Left renal pelvis (tissue), 4 donors: ENCODE results near the gene HNF1A. TPM values are rescaled to one million over a fixed set of nuclear protein-coding genes. Genes with fewer than 3 reads are reported as not detected.

ENCODE experiments used
- DNase-seq, 4 donors: peaks; one replicate each; pipeline ENCODE4 v3.0.0-alpha.2; 2013; ENCODE audit warnings: low read depth in 4 of 4, low spot score in 3 of 4
- polyA plus RNA-seq, 4 donors: library from polyadenylated mRNA; unstranded; fragments of 120-200 nt; gene quantifications; one replicate each; pipeline ENCODE4 v1.2.1, GENCODE V29; 2013; ENCODE audit not compliant: insufficient read length in 4 of 4

The HNF1A gene
- polyA plus RNA-seq, 4 donors, result 0.22 to 20.9 (median 11.1) TPM

- DNase-seq, result no peak
Measured at GRCh38 chr12:120983759-120984158, 5.4 kb downstream of the HNF1A start.

DNA sequence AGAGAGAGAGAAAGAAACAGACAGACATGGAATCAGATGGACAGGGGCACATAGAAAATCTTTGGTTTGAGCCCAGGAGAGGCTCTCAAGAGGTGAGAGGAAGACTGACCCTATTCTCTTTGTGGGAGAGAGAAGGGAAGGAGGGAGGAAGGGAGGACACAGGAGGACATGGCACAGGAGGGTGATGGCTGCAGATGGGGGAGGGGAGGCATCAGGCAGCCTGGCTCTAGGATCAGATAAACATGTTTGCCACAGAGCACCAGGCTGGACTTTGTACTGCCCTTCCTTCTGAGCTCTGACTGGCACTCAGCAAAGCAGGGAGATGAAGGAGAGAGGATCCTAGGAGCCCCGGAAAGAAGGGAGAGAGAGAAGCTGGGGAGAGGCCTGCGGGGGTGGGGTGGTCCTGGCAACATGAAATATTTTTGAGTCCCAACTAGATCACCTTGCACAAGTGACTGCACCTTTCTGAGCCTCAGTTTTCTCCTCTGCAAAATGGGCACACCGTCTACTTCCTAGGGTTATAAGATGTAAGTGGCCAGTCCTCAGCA is 6.1 kb downstream of the HNF1A start:
- no peak for DNase-seq

GRCh38 chr12:120988234-120988633 is 9.9 kb downstream of the HNF1A start:
- DNase-seq, result no peak

GRCh38 chr12:120988658-120989057 is 10.3 kb downstream of the HNF1A start:
- no peak for DNase-seq

GRCh38 chr12:120989687-120990086 is 11.3 kb downstream of the HNF1A start:
- no peak for DNase-seq

DNA sequence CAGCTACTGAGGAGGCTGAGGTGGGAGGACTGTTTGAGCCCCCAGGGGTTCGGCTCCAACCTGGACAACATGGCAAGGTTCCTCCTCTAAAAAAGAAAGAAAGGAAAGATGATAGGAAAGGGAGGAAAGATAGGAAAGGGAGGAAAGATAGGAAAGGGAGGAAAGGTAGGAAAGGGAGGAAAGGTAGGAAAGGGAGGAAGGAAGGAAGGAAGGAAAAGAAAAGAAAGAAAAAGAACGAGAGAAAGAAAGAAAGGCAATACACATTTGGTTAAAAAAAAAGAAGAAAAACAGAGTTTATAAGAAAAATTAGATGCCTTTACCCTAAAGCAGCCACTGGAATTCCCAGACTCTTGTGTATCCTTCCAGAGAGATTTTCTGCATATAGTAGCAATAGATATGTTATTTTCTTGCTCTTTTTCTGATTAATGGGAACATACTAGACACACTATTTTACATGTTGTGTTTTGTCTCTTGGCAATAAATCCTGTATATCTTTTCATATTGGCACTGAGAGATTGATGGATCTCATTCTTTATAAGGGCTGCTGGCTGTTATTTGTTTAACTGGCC is 12.2 kb downstream of the HNF1A start:
- DNase-seq, result no peak

DNA sequence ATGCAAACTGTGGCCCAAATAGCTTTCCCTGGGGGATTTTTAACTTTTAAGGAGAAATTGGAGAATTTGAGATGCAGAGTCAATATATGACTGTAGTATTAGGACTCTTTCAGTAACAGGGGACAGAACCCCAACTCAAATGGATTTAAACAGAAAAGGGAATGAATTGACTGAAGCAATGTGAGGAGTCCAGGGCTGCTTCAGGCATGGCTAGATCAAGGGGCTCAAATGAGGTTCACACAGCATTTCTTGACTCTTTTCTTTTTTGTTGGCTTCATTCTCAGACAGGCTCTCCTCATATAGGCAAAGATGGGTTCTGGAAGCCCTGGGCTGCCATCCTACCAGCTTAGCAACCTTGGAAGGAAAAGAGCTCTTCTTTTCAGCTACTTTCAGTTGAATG is 13.6 kb downstream of the HNF1A start:
- DNase-seq, result no peak

DNA sequence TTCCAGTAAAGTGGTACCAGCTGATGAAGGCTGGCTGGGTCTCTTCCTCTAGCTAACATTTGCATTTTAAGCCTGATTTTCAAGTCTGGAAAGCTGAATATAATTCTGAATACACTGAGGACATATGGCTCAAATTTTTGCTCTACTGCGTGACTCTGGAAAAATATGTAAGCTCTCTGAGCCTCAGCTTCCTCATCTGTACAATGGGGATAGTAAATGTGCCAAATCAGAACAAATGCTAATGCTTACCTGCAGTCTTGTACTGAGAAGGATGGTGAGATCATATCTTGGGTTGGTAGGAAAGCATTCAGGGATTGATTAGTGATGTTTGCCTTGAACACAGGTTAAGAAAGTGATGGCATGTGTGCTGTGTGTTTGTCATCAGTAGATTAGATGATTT is 14.6 kb downstream of the HNF1A start:
- DNase-seq, result no peak

DNA sequence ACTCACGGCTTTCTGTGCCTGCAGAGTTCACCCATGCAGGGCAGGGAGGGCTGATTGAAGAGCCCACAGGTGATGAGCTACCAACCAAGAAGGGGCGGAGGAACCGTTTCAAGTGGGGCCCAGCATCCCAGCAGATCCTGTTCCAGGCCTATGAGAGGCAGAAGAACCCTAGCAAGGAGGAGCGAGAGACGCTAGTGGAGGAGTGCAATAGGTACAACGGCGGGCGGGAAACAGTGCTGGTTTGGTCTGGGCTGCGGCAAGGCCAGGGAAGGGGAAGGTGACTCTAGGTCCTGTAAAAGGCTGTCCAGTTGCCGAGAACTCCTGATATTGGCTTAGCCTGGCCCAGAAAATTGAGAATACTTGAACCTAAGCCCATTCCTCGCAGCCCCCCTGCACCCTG is 15.2 kb downstream of the HNF1A start:
- DNase-seq, result no peak

- no peak for DNase-seq
Measured at GRCh38 chr12:120994059-120994458, 15.7 kb downstream of the HNF1A start.

GRCh38 chr12:120994589-120995337 is 16.4 kb downstream of the HNF1A start:
- no peak for DNase-seq

- DNase-seq, result no peak
Measured at GRCh38 chr12:120996133-120996746, 17.9 kb downstream of the HNF1A start.

GRCh38 chr12:120997448-120997847 is 19.1 kb downstream of the HNF1A start:
- DNase-seq, result no peak

DNA sequence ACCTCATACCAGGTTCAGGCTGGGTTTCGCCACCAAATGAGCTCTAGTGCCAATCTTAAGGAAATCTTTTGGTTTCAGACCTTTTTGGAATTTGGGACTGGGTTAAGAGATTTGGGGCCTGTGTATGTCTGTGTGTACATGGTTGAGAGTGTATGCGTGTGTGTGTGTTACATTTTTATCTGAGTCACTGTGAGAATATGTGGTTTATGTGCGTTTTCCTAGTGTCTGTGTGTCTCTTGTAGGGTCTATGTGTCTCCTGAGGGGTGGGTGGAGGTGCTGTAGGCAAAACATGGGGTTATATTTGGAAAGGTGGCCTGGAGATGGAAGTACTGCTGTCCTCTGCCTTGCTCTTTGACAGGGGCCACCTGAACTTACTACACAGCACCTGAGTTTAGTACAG is 20.1 kb downstream of the HNF1A start:
- DNase-seq, result no peak

DNA sequence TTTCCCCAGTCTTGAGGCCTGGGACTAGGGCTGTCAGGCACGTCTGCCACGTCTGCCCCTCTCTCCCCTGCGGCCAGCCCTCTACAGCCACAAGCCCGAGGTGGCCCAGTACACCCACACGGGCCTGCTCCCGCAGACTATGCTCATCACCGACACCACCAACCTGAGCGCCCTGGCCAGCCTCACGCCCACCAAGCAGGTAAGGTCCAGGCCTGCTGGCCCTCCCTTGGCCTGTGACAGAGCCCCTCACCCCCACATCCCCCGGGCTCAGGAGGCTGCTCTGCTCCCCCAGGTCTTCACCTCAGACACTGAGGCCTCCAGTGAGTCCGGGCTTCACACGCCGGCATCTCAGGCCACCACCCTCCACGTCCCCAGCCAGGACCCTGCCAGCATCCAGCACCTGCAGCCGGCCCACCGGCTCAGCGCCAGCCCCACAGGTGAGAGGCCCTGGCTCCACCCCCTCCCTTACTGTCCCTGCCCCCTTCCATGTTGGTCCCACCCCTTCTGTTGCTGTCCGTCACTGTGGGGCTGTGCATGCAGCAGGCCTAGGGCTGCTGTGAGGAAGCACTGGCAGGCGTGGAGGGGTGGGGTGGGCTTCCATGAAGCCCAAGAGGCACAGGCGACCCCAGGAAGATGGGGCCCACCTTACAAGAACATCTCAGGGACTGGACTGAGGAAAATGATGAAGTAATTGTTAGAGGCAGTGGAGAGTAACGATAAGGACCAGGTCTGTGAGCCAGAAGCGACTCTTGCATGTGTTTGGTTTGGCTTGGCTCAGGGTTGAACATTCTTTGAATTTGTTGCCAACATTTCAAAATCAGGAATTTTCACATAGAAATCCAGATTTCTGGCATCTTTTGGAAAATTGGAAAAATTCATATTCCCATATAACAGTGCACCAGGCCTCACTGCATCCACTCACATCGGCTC is 21.1 kb downstream of the HNF1A start:
- DNase-seq, result no peak

DNA sequence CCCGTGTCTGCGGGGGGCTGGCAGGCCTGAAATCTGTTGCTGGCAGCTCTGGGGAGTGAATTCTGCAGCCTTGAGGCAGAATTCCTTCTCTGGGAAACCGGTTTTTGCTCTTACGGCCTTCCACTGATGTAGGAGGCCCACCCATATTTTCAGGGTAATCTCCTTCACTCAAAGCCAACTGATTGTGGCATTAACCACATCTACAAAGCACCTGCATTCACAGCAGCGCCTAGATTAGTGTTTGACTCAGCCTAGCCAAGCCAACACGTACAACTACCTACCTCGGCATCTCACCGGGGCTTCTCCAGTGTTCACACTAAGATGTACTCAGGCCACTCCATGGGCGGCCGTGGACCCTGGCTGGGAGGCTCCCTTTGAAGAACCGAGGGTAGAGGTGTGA is 22.2 kb downstream of the HNF1A start:
- DNase-seq, result no peak

DNA sequence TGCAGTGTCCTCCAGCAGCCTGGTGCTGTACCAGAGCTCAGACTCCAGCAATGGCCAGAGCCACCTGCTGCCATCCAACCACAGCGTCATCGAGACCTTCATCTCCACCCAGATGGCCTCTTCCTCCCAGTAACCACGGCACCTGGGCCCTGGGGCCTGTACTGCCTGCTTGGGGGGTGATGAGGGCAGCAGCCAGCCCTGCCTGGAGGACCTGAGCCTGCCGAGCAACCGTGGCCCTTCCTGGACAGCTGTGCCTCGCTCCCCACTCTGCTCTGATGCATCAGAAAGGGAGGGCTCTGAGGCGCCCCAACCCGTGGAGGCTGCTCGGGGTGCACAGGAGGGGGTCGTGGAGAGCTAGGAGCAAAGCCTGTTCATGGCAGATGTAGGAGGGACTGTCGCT is 22.7 kb downstream of the HNF1A start:
- no peak for DNase-seq

- DNase-seq, result no peak
Measured at GRCh38 chr12:121001841-121002483, 23.6 kb downstream of the HNF1A start.

- no peak for DNase-seq
Measured at GRCh38 chr12:121003650-121004049, 25.3 kb downstream of the HNF1A start.

- no peak for DNase-seq
Measured at GRCh38 chr12:121004253-121004815, 26.0 kb downstream of the HNF1A start.
